ENCODE measurements around the gene ARSH. TPM values are rescaled to one million over a fixed set of nuclear protein-coding genes. Genes with fewer than 3 reads are reported as not detected.
"Not testable (repeated sequence)": the region's sequence is repeated elsewhere in the genome, so short reads cannot be mapped to it uniquely, and the experiment has no call there.

ARSH gene
- total RNA-seq, 1 donor from 2014 or later = not detected

GRCh38 chrX:3026074-3026815 is 19.9 kb downstream of the ARSH start:
- ATAC-seq (no peak), DNase-seq (ENCODE audit: low spot score) (no peak)
- intact Hi-C loops (cut with DNase I) = no loop called here

DNA sequence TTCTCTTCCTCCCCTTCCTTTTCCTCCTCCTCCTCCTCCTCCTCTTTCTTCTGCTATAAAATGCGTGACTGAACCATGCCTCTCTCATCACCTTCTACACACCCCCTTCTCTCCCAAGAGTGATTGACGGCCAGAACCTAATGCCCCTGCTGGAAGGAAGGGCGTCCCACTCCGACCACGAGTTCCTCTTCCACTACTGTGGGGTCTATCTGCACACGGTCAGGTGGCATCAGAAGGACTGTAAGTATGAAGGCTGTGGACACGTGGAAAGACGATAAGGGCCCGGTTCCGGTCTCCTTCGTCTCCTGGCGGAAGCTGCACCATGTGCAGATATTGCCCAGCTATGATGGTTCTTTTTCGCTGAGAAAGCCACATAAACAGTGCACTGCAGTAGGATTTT is 22.8 kb downstream of the ARSH start:
- ATAC-seq (no peak), DNase-seq (ENCODE audit: low spot score) (no peak)
- intact Hi-C loops (cut with DNase I) = no loop called here

GRCh38 chrX:3037218-3037617 is 30.9 kb downstream of the ARSH start:
- ATAC-seq (no peak), DNase-seq (ENCODE audit: low spot score) (no peak)
- intact Hi-C loops (cut with DNase I) = no loop called here

DNA sequence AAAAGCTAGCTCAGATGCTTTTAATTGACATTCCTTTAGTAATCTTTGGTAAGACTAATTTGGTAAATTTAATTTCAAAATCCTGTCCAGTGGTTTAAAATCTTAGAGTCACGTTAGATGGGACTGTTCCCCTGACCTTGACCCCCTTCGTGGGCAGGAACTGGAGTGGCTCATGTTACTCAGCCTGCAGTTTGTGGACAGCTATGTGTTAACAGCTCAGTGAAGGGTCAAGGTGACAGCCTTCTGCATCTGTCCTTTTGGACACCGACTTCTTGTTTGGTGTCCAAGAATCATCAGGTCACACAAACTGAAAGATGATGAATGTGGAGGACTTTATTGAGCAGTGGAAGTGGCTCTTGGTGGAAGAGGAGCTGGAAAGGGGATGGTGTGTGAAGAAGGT is 37.9 kb downstream of the ARSH start:
- ATAC-seq = no peak
- DNase-seq (ENCODE audit: low spot score) = no peak

DNA sequence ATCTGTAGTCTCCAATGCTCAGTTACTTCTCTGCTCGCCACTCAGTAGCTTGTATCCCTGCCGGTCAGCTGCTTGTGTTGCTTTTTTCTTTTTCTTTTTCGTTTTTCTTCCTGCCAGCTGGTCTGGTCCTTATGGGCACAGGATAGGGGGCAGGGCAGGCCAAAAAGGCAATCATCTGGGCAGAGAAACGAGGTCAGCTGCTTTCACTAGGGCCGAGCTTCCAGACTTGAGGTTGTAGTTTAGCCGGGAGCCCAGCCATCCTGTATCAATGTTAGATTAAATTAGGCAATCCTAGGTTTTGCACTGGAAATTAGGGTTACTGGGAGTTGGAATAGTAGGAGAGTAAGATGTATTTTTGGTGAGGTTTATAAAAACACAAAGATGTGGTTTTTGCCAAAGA is 38.3 kb downstream of the ARSH start:
- ATAC-seq = no peak
- intact Hi-C loops (cut with DNase I) = no loop called here

More for the DNA sequence above, 37.9 kb downstream of the ARSH start:
- intact Hi-C loops (cut with DNase I) = no loop called here

GRCh38 chrX:3046253-3047240 is 40.2 kb downstream of the ARSH start:
- no peak for ATAC-seq
- no peak for DNase-seq (ENCODE audit: low spot score)
- intact Hi-C loops (cut with DNase I) = no loop called here

More for the DNA sequence above, 38.3 kb downstream of the ARSH start:
- DNase-seq (ENCODE audit: low spot score) = no peak

GRCh38 chrX:3050523-3051175 is 44.3 kb downstream of the ARSH start:
- DNase-seq (ENCODE audit: low spot score); ATAC-seq; intact Hi-C loops (cut with DNase I): not testable (repeated sequence)

- ATAC-seq (no peak), DNase-seq (ENCODE audit: low spot score) (no peak)
- intact Hi-C loops (cut with DNase I) = no loop called here
These were observed 46.5 kb downstream of the ARSH start for GRCh38 chrX:3052860-3053259.

GRCh38 chrX:3066555-3066954 is 60.2 kb downstream of the ARSH start:
- intact Hi-C loops (cut with DNase I) = no loop called here
- DNase-seq (ENCODE audit: low spot score) (no peak), ATAC-seq (no peak)

DNA sequence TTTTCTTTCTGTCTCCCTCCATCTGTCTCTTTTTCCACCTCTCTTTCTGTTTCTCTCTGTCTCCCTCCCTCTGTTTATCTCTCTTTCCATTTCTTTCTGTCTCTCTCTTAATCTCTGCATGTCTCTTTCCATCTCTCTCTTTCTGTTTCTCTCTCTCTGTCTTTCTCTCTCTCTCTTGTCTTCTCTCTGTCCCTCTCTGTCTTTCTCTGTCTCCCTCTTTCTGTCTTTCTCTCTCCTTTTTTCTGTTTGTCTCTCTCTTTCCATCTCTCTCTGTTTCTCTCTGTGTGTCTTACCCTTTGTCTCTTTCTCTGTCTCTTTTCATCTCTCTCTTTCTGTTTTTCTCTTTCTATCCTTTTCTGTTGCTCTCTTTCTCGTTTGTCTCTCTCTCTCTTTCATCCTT is 69.6 kb downstream of the ARSH start:
- intact Hi-C loops (cut with DNase I) = no loop called here
- DNase-seq (ENCODE audit: low spot score) (no peak), ATAC-seq (no peak)

- ATAC-seq (no peak), DNase-seq (ENCODE audit: low spot score) (no peak)
- intact Hi-C loops (cut with DNase I) = no loop called here
These were observed 70.2 kb downstream of the ARSH start for GRCh38 chrX:3076416-3076991.

Other genes starting within 250 kb of the ARSH start
- 10.9 TPM for gene GYG2, start 177.6 kb upstream of the ARSH start, total RNA-seq
- gene ARSD, start 77.2 kb upstream of the ARSH start, total RNA-seq = 20.1 TPM
- not detected for gene ARSF, start 34.9 kb downstream of the ARSH start, total RNA-seq